Vagina (tissue), 2 donors: Measurements from ENCODE around the gene UQCRQ. TPM values are rescaled to one million over a fixed set of nuclear protein-coding genes. Genes with fewer than 3 reads are reported as not detected.

Experiments
- DNase-seq, 2 donors: peaks; one replicate each; pipeline ENCODE4 v3.0.0-alpha.2; 2017; ENCODE audit errors: extremely low spot score in 2 of 2
- H3K27ac ChIP-seq: fragments of 200-600 bp; sonication (generic); one replicate; pipeline ENCODE4 v1.5.1; 2019
- H3K27me3 ChIP-seq: fragments of 200-600 bp; sonication (generic); one replicate; pipeline ENCODE4 v1.5.1; 2019
- H3K36me3 ChIP-seq, 2 donors: fragments of 200-600 bp; sonication (generic); one replicate each; pipeline ENCODE4 v1.5.1; 2017 to 2019
- H3K4me1 ChIP-seq: fragments of 200-600 bp; sonication (generic); one replicate; pipeline ENCODE4 v1.5.1; 2019
- H3K4me3 ChIP-seq, 2 donors: fragments of 200-600 bp; sonication (generic); 1 replicate in 1 of 2; 2 replicates in 1 of 2; pipeline ENCODE4 v1.5.1; 2016 to 2019
- H3K9me3 ChIP-seq: fragments of 200-600 bp; sonication (generic); one replicate; pipeline ENCODE4 v1.5.1; 2019
- POLR2A ChIP-seq, 2 donors: fragments of 450-650 bp; IDR thresholded peaks; one replicate each; pipeline ENCODE4 v1.6.1; 2017; ENCODE audit warnings: antibody characterized with exemption in 2 of 2, mild to moderate bottlenecking in 2 of 2, moderate library complexity in 2 of 2
- POLR2AphosphoS5 ChIP-seq, 2 donors: sonication (generic); formaldehyde crosslinking; IDR thresholded peaks; one replicate each; pipeline ENCODE4 v1.9.0; 2017; ENCODE audit warnings: antibody characterized with exemption in 2 of 2, mild to moderate bottlenecking in 2 of 2, low read depth in 1 of 2; ENCODE audit not compliant: insufficient read depth in 1 of 2
- intact Hi-C: fragments of 100-400 bp; cut with DNase I; formaldehyde crosslinking; loops from one replicate; pipeline ENCODE4 v1.15.1; 2023
- small RNA-seq: library from RNA; depleted of rRNA; stranded (forward); fragments of <200 nt; gene quantifications from one replicate; pipeline ENCODE3, GENCODE V24; 2016
- total RNA-seq: library from RNA; depleted of rRNA; stranded (reverse); fragments of >200 nt; gene quantifications from one replicate; pipeline ENCODE4 v1.2.3, GENCODE V29; 2016
- TF ChIP-seq, protein P1 (sequence below), 3 experiments: fragments of 450-650 bp in 2 of 3; fragments of 200-600 bp in 1 of 3; sonication (generic) in 1 of 3; IDR thresholded peaks; one replicate each; pipeline ENCODE4 v1.5.1; 2017 to 2019; ENCODE audit warnings: antibody characterized with exemption in 3 of 3, mild to moderate bottlenecking in 2 of 3, moderate library complexity in 2 of 3

The UQCRQ gene
- total RNA-seq, 1 donor from 2014 or later = 189 TPM

DNA sequence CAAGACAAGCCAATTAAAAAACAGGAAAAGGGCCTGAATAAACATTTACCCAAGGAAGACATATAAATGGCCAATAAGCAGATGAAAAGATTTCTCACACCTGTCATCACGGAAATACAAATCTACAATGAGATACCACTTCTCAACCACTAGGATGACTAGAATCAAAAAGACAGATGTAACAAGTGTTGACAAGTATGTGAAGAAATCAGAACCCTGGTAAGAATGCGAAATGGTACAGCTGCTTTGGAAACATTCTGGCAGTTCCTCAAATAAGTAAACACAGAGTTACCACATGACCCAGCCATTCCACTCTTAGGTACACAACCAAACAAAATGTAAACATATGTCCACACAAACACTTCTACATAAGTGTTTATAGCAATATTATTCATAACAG is 39.5 kb downstream of the UQCRQ start:
- Histone ChIP-seq H3K9me3 (no peaks in the 10 kb centered on the region), H3K4me1 (peaks cover 10% of the 10 kb centered on the region), H3K27me3 (no peaks in the 10 kb centered on the region), H3K36me3 (peaks cover 0 to 15% of the 10 kb centered on the region in 2 donors), H3K27ac (no peak overlapping the region), H3K4me3 (no peak overlapping the region)
- no peak for DNase-seq
- TF ChIP-seq, protein P1, sequence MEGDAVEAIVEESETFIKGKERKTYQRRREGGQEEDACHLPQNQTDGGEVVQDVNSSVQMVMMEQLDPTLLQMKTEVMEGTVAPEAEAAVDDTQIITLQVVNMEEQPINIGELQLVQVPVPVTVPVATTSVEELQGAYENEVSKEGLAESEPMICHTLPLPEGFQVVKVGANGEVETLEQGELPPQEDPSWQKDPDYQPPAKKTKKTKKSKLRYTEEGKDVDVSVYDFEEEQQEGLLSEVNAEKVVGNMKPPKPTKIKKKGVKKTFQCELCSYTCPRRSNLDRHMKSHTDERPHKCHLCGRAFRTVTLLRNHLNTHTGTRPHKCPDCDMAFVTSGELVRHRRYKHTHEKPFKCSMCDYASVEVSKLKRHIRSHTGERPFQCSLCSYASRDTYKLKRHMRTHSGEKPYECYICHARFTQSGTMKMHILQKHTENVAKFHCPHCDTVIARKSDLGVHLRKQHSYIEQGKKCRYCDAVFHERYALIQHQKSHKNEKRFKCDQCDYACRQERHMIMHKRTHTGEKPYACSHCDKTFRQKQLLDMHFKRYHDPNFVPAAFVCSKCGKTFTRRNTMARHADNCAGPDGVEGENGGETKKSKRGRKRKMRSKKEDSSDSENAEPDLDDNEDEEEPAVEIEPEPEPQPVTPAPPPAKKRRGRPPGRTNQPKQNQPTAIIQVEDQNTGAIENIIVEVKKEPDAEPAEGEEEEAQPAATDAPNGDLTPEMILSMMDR (IDR thresholded peaks at IDR 0.05) = no peak
- no peak for TF ChIP-seq POLR2A (IDR thresholded peaks at IDR 0.05)
- intact Hi-C loops = no loop called here

DNA sequence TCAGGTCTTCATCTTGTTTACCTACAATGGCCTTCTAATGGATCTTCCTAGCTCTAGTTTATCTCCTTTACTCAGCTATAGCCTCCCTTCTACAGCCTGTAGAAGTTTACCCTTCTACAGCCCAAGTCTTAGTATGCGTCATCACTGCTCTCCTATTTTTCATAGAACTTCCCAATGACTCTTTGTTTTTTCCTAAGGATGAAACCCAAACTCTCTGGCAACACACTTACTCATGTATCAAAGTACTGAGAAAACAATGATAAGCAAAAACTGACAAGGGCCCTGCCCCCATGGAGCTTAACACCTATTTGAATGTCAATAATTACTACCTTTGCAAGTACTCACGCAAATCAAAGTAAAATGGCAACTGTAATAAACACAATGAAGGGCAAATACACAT is 40.7 kb downstream of the UQCRQ start:
- H3K9me3 ChIP-seq = no peaks in the 10 kb centered on the region
- TF ChIP-seq, protein P1 (IDR thresholded peaks at IDR 0.05) = no peak
- TF ChIP-seq POLR2A (IDR thresholded peaks at IDR 0.05) (no peak), POLR2AphosphoS5 (IDR thresholded peaks at IDR 0.05; ENCODE audit: insufficient read depth in 1 of 2, low read depth in 1 of 2) (no peak)
- intact Hi-C loops = no loop called here
- H3K27me3 ChIP-seq = no peaks in the 10 kb centered on the region
- H3K36me3 ChIP-seq = peaks cover 0 to 16% of the 10 kb centered on the region in 2 donors
- peaks cover 10% of the 10 kb centered on the region for H3K4me1 ChIP-seq
- no peak overlapping the region for H3K4me3 ChIP-seq
- no peak for DNase-seq
- H3K27ac ChIP-seq = no peak overlapping the region

DNA sequence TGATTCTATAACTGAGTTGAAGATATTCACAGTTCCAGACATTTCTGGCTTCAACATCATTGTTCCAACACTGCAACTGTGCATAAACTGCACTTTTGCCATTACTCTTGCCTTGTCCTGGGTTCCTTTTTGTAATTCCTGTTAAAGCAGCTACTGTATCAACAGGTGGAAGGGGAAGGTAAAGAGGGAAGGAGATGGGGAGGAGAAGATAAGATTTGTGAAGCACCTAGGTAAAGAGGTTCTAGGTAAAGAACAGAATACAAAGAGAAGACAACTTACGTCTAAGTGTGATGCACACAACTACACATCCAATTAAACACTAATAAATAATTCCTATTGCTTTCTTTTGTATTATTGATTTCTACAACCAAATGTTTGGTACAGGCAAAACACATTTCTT is 43.3 kb downstream of the UQCRQ start:
- H3K36me3 ChIP-seq = peaks cover 0 to 34% of the 10 kb centered on the region in 2 donors
- H3K27me3 ChIP-seq = no peaks in the 10 kb centered on the region
- H3K27ac ChIP-seq = no peak overlapping the region
- TF ChIP-seq, protein P1 (IDR thresholded peaks at IDR 0.05) = no peak
- TF ChIP-seq POLR2AphosphoS5 (IDR thresholded peaks at IDR 0.05; ENCODE audit: insufficient read depth in 1 of 2, low read depth in 1 of 2) = no peak
- TF ChIP-seq POLR2A (IDR thresholded peaks at IDR 0.05) = no peak
- DNase-seq = no peak
- intact Hi-C loops = no loop called here
- no peak overlapping the region for H3K4me3 ChIP-seq
- H3K9me3 ChIP-seq = no peaks in the 10 kb centered on the region
- H3K4me1 ChIP-seq = peaks cover 10% of the 10 kb centered on the region

DNA sequence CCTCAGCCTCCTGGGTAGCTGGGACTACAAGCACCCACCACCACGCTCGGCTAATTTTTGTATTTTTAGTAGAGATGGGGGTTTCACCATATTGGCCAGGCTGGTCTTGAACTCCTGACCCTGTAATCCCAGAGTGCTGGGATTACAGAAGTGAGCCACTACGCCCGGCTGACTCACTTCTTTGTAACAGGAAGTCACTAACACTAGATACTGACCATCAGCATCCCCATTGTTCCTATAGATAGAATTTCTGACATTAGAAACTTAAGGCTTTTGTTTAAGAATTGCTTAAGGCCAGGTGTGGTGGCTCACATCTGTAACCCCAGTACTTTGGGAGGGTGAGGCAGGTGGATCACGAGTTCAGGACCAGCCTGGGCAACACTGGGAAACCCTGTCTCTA is 49.2 kb downstream of the UQCRQ start:
- no peak overlapping the region for H3K27ac ChIP-seq
- H3K4me1 ChIP-seq = no peaks in the 10 kb centered on the region
- DNase-seq = no peak
- no peak overlapping the region for H3K4me3 ChIP-seq
- TF ChIP-seq POLR2A (IDR thresholded peaks at IDR 0.05) (no peak), POLR2AphosphoS5 (IDR thresholded peaks at IDR 0.05; ENCODE audit: insufficient read depth in 1 of 2, low read depth in 1 of 2) (no peak)
- TF ChIP-seq, protein P1 (IDR thresholded peaks at IDR 0.05) = no peak
- intact Hi-C loops = no loop called here
- peaks cover 0 to 40% of the 10 kb centered on the region in 2 donors for H3K36me3 ChIP-seq
- no peaks in the 10 kb centered on the region for H3K27me3 ChIP-seq
- no peaks in the 10 kb centered on the region for H3K9me3 ChIP-seq

DNA sequence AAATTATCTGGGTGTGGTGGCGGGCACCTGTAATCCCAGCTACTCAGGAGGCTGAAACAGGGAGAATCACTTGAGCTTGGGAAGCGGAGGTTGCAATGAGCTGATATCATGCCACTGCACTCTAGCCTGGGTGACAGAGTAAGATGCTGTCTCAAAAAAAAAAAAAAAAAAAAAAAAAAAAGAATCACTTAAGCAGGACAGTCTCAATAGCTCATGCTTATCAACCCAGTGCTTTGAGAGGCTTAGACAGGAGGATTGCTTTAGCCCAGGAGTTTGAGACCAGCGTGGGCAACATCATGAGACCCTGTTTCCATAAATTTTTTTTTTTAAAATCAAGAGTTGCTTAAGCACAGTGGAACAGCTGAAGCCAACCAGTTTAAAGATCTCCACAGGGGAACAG is 49.6 kb downstream of the UQCRQ start:
- TF ChIP-seq, protein P1 (IDR thresholded peaks at IDR 0.05) = no peak
- TF ChIP-seq POLR2A (IDR thresholded peaks at IDR 0.05) = no peak
- no peak for TF ChIP-seq POLR2AphosphoS5 (IDR thresholded peaks at IDR 0.05; ENCODE audit: insufficient read depth in 1 of 2, low read depth in 1 of 2)
- H3K27ac ChIP-seq = no peak overlapping the region
- no peak for DNase-seq
- H3K4me3 ChIP-seq = no peak overlapping the region
- H3K27me3 ChIP-seq = no peaks in the 10 kb centered on the region
- H3K4me1 ChIP-seq = no peaks in the 10 kb centered on the region
- H3K36me3 ChIP-seq = peaks cover 0 to 42% of the 10 kb centered on the region in 2 donors
- no peaks in the 10 kb centered on the region for H3K9me3 ChIP-seq
- intact Hi-C loops = no loop called here

Small RNA genes lying within 50 kb of the gene (small RNA-seq; reads per million reads assigned to genes)
- not detected for gene RNA5SP192

Other genes starting within 250 kb of the UQCRQ start
- gene IL13, start 208.5 kb upstream of the UQCRQ start, total RNA-seq = not detected
- not detected for gene IL4, start 192.7 kb upstream of the UQCRQ start, total RNA-seq
- gene KIF3A, start 129.1 kb upstream of the UQCRQ start, total RNA-seq = 20.6 TPM
- gene CCNI2, start 119.2 kb upstream of the UQCRQ start, total RNA-seq = not detected
- 52.8 TPM for gene SEPTIN8, start 89.4 kb upstream of the UQCRQ start, total RNA-seq
- not detected for gene SOWAHA, start 53.3 kb upstream of the UQCRQ start, total RNA-seq
- 17.7 TPM for gene SHROOM1, start 36.0 kb upstream of the UQCRQ start, total RNA-seq
- not detected for gene GDF9, start 173 bp upstream of the UQCRQ start, total RNA-seq
- gene LEAP2, start 7.0 kb downstream of the UQCRQ start, total RNA-seq = 4.2 TPM
- 79.1 TPM for gene AFF4, start 97.0 kb downstream of the UQCRQ start, total RNA-seq
- gene ZCCHC10, start 159.9 kb downstream of the UQCRQ start, total RNA-seq = 29.2 TPM
- 37.6 TPM for gene HSPA4, start 185.4 kb downstream of the UQCRQ start, total RNA-seq